Retinal pigment epithelial cell (primary cell): ENCODE results near the gene PLCB1.

Source experiments
- DNase-seq: peaks from one replicate; pipeline ENCODE4 v3.0.0-alpha.2; 2010; ENCODE audit warnings: low read depth
- H3K4me3 ChIP-seq: 2 replicates; pipeline ENCODE4 v1.5.1; 2011; ENCODE audit warnings: mild to moderate bottlenecking, low read length, control low read depth, moderate library complexity
- CTCF ChIP-seq: conservative IDR thresholded peaks from 2 replicates; pipeline ENCODE4 v1.5.1; 2011; ENCODE audit warnings: low read depth, low read length, control low read depth, inconsistent platforms

The PLCB1 gene

DNA sequence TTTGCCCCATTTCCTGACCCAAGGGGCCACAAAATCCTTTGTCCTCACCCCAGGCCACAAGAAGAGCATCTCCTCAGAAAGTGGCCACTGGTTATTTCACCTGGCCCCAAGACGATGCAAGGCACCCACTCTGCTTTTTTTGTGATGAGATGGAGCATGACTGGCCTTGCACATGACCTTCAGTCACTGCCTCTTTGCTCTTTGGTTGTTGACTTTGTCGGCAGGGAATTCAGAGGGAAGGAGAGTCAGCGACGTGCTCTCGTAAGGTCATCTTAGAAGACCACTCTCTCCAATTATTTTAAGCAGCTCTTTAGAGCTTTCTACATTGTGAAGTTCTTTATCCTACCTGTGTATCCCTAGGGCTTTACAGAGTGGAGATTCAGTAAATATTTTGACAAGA lies 306.7 kb downstream of the PLCB1 start:
- DNase-seq: no peak
- H3K4me3 ChIP-seq: no peak overlapping the region
- TF ChIP-seq CTCF: no peak

DNA sequence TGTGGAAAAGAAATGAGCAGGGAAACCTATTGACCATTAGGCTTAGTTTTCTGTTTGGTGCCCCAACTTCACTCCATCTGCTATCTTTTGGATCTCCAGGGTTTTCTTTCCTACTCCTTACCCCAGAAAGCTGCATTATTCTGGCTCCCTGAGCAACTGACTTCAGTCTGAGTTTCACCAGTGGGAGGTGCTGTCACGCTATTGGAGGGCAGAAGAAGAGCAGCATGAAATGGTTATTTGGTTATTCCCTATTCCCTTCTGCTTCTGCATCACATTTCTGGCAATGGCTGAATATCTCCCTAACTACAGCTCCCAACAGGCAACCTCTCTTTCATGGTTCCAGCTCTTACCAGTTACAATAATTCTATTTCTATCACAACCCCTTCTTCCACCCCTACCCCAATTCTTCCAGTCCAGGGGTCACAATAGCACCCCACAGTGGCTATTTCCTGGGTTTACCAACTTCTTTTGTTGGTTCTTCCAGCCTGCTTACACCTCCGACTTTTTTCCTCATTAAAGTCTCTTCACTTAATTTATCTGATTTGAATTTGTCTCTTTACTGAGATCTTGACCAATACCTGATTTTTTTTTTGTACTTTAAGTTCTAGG lies 311.5 kb downstream of the PLCB1 start:
- no peak overlapping the region for H3K4me3 ChIP-seq
- no peak for TF ChIP-seq CTCF
- DNase-seq: no peak

- DNase-seq: no peak
- no peak overlapping the region for H3K4me3 ChIP-seq
- no peak for TF ChIP-seq CTCF
Measured at GRCh38 chr20:8447262-8448120, 315.4 kb downstream of the PLCB1 start.

DNA sequence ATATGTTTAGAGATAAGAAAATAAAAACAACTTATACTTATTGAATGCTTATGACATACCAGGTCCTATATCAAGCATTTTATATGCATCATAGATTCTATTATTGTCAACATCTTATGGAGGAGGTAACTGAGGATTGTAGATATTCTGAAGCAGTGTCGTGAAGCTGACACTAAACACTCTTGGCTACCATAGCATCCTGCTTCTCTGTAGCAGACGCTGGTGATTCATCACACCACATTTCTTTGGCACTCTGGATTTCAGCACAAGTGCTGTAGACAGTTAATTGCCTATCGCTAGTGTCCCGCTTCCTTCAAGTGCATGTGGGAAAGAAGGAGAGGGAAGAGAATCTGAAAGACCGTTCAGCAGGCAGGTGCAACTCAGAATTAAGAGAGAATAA lies 317.1 kb downstream of the PLCB1 start:
- TF ChIP-seq CTCF: no peak
- DNase-seq: no peak

DNA sequence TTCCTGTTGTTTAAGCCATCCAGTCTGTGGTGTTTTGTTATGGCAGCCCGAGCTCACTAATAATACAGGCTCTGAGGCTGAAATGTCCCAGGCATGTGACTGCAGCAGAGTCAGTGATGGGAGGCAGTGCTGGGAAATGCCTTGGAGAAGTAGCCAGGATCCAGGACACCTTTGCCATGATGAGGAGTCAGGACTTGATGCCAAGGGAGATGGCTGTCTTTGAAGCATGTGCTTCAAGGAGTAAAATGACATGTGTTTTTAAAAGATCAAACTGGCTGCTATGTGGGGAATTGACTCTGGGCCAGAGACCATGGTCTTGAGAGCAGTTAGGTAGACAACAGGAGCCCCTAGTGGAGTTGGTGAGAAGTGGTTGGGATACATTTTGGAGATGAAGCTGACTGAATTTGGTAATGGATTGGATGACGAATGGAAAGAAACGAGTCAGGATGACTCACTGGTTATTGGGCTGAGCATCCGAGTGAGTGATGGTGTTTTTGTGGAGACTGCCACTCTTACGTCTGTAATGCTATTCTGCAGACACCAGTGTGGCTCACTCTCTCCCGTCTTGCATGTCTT lies 322.2 kb downstream of the PLCB1 start:
- no peak overlapping the region for H3K4me3 ChIP-seq
- no peak for DNase-seq

More for the DNA sequence above, 317.1 kb downstream of the PLCB1 start:
- H3K4me3 ChIP-seq: no peak overlapping the region

DNA sequence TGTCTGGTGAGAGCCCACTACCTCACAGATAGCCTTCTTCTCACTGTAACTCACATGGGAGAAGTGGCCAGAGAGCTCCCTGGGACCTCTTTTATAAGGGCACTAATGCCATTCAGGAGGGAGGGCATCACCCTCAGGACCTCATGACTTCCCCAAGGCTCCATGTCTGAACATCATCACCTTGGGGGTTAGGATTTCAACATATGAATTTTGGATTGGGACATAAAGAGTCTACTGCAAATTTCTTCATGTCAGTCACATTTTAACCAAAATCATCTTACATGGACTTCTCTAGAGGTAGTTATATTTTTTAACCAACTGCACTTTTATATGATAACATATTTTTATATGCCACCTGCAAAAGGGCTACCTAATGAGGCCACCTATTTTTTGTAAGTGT lies 324.7 kb downstream of the PLCB1 start:
- no peak overlapping the region for H3K4me3 ChIP-seq
- DNase-seq: no peak
- no peak for TF ChIP-seq CTCF

More for the DNA sequence above, 322.2 kb downstream of the PLCB1 start:
- peak; percentile 41 for TF ChIP-seq CTCF
